Panc1 (cell line): Measurements from ENCODE around the gene OSBP2. TPM values are rescaled to one million over a fixed set of nuclear protein-coding genes. Genes with fewer than 3 reads are reported as not detected.
"Not testable (repeated sequence)": the region's sequence is repeated elsewhere in the genome, so short reads cannot be mapped to it uniquely, and the experiment has no call there.

Experiments used
- ATAC-seq: fragments of 200-7000 bp; cut with Tn5 transposase; 2 replicates; pipeline ENCODE4 v1.9.1; 2020; ENCODE audit warnings: mild to moderate bottlenecking, moderate library complexity
- BruUV-seq: library from RNA; stranded (reverse); fragments of 400-500 nt; replicated peaks from 2 replicates; lab custom pipeline; 2021; lab: Mats Ljungman, UMichigan
- CTCF ChIA-PET: fragments of 300-600 bp; sonication (Branson Sonifier 250); formaldehyde crosslinking; loops from one replicate; lab custom pipeline; 2022; ENCODE audit warnings: antibody characterized with exemption; lab: Charles Lee
- POLR2A ChIA-PET: fragments of 300-600 bp; sonication (Branson Sonifier 250); formaldehyde crosslinking; loops from one replicate; lab custom pipeline; 2022; ENCODE audit warnings: antibody characterized with exemption; lab: Charles Lee
- DNase-seq: peaks from one replicate; pipeline ENCODE4 v3.0.0-alpha.2; 2010; ENCODE audit warnings: low read depth, low spot score
- H3K27ac ChIP-seq: 2 replicates; pipeline ENCODE4 v1.5.1; 2011; ENCODE audit warnings: mild to moderate bottlenecking, low read length, inconsistent platforms
- H3K27me3 ChIP-seq: fragments of 200-500 bp; sonication (Bioruptor generic); 2 replicates; pipeline ENCODE4 v1.6.0; 2014; ENCODE audit warnings: low read length, inconsistent platforms; ENCODE audit not compliant: control insufficient read depth, insufficient read depth
- H3K36me3 ChIP-seq: fragments of 200-500 bp; sonication (Bioruptor generic); 2 replicates; pipeline ENCODE4 v1.5.1; 2014; ENCODE audit warnings: inconsistent platforms, mild to moderate bottlenecking, low read length, moderate library complexity; ENCODE audit not compliant: control insufficient read depth, insufficient read depth
- H3K4me1 ChIP-seq: 2 replicates; pipeline ENCODE4 v1.5.1; 2011; ENCODE audit warnings: inconsistent platforms, mild to moderate bottlenecking, low read length, moderate library complexity; ENCODE audit not compliant: control insufficient read depth, insufficient read depth
- H3K4me3 ChIP-seq, 2 experiments: 2 replicates each; pipeline ENCODE4 v1.5.1; 2011 to 2012; ENCODE audit warnings: low read depth in 2 of 2, low read length in 2 of 2, mild to moderate bottlenecking in 2 of 2, inconsistent platforms in 1 of 2, moderate library complexity in 1 of 2
- H3K9me3 ChIP-seq: fragments of 200-500 bp; sonication (Bioruptor generic); 2 replicates; pipeline ENCODE4 v1.5.1; 2014; ENCODE audit warnings: low read depth, mild to moderate bottlenecking, inconsistent platforms, low read length, moderate library complexity; ENCODE audit not compliant: control insufficient read depth, insufficient read depth
- POLR2AphosphoS5 ChIP-seq: IDR thresholded peaks from 2 replicates; pipeline ENCODE4 v1.6.1; 2012; ENCODE audit warnings: mild to moderate bottlenecking, low read depth, low read length, moderate library complexity
- REST ChIP-seq, 2 experiments: IDR thresholded peaks; 2 replicates each; pipeline ENCODE4 v1.6.1; 2011 to 2012; ENCODE audit warnings: low read depth in 2 of 2, control low read depth in 1 of 2, low read length in 1 of 2, mild to moderate bottlenecking in 1 of 2, moderate library complexity in 1 of 2; ENCODE audit not compliant: insufficient read depth in 1 of 2
- SIN3A ChIP-seq: IDR thresholded peaks from 2 replicates; pipeline ENCODE4 v1.6.1; 2012; ENCODE audit warnings: low read depth, mild to moderate bottlenecking, low read length, moderate library complexity, borderline replicate concordance; ENCODE audit not compliant: insufficient read depth
- TCF7L2 ChIP-seq: IDR thresholded peaks from 2 replicates; pipeline ENCODE4 v1.6.1; 2011; ENCODE audit warnings: mild to moderate bottlenecking, low read depth, low read length, inconsistent platforms
- in situ Hi-C: cut with HindIII; loops from 2 replicates; pipeline ENCODE4 v1.10.0; 2016; ENCODE audit warnings: low sequenced_read_pairs, low pct_unique_long_range_greater_than_20kb
- intact Hi-C: fragments of 100-400 bp; cut with micrococcal nuclease; formaldehyde crosslinking; loops from one replicate; pipeline ENCODE4 v1.10.0; 2022; ENCODE audit not compliant: unreplicated experiment
- total RNA-seq: library from RNA; stranded (reverse); gene quantifications from one replicate; pipeline ENCODE4 v1.2.1, GENCODE V29; 2021; ENCODE audit not compliant: unreplicated experiment
- TF ChIP-seq, protein P1 (sequence below): fragments of 450-650 bp; IDR thresholded peaks from 2 replicates; pipeline ENCODE4 v1.5.1; 2017; ENCODE audit warnings: mild to moderate bottlenecking

OSBP2 gene
- total RNA-seq, 1 experiment from 2014 or later: 4.7 TPM

DNA sequence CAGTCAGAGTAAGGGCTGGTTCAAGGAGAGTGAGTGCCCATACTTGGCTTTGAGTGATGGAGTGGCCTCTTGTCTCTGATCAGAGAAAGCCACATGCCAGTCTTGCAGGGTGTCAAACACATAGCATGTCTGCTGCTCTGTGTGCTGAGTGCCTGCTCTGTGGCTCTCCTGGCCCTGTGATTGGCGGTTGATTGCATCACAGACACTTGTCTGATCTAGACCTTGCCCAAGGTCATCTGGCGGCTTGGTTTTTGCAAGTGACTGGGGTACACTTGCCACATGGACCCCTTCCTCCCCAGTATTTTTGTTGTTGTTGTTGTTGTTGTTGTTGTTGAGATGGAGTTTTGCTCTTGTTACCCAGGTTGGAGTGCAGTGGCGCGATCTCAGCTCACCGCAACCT lies 10.3 kb downstream of the OSBP2 start:
- TF ChIP-seq POLR2AphosphoS5: no peak
- Histone ChIP-seq H3K4me3 (no peak overlapping the region), H3K27me3 (no peaks in the 10 kb centered on the region), H3K36me3 (no peaks in the 10 kb centered on the region), H3K27ac (no peak overlapping the region), H3K9me3 (no peaks in the 10 kb centered on the region), H3K4me1 (peaks cover 8% of the 10 kb centered on the region; the same call in 1 of the 2 replicates)
- ATAC-seq (no peak), DNase-seq (no peak)
- CTCF ChIA-PET: no interaction called here
- BruUV-seq: no TSS peak
- POLR2A ChIA-PET: no interaction called here
- intact Hi-C loops (no loop called here), in situ Hi-C loops (no loop called here)

- no peak overlapping the region for H3K27ac ChIP-seq
- ATAC-seq (peak; percentile 38; the same call in 1 of the 2 replicates), DNase-seq (no peak)
- H3K36me3 ChIP-seq: no peaks in the 10 kb centered on the region
- ChIA-PET CTCF (no interaction called here), POLR2A (no interaction called here)
- TF ChIP-seq TCF7L2 (no peak), POLR2AphosphoS5 (no peak), SIN3A (no peak), REST (IDR thresholded peaks at IDR 0.05; ENCODE audit: insufficient read depth in 1 of 2, low read depth in 2 of 2, low read length in 1 of 2) (no peak)
- TF ChIP-seq, protein P1, sequence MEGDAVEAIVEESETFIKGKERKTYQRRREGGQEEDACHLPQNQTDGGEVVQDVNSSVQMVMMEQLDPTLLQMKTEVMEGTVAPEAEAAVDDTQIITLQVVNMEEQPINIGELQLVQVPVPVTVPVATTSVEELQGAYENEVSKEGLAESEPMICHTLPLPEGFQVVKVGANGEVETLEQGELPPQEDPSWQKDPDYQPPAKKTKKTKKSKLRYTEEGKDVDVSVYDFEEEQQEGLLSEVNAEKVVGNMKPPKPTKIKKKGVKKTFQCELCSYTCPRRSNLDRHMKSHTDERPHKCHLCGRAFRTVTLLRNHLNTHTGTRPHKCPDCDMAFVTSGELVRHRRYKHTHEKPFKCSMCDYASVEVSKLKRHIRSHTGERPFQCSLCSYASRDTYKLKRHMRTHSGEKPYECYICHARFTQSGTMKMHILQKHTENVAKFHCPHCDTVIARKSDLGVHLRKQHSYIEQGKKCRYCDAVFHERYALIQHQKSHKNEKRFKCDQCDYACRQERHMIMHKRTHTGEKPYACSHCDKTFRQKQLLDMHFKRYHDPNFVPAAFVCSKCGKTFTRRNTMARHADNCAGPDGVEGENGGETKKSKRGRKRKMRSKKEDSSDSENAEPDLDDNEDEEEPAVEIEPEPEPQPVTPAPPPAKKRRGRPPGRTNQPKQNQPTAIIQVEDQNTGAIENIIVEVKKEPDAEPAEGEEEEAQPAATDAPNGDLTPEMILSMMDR: no peak
- intact Hi-C loops: no loop called here
- H3K27me3 ChIP-seq: no peaks in the 10 kb centered on the region
- BruUV-seq: no TSS peak
- in situ Hi-C loops: no loop called here
- no peaks in the 10 kb centered on the region for H3K9me3 ChIP-seq
- no peak overlapping the region for H3K4me3 ChIP-seq
- H3K4me1 ChIP-seq: peaks cover 8% of the 10 kb centered on the region; the same call in 1 of the 2 replicates
Measured at GRCh38 chr22:30705710-30706651, 11.3 kb downstream of the OSBP2 start.

- H3K4me3 ChIP-seq, H3K27me3 ChIP-seq, H3K36me3 ChIP-seq, in situ Hi-C loops, intact Hi-C loops, BruUV-seq, CTCF ChIA-PET, H3K9me3 ChIP-seq, H3K4me1 ChIP-seq, ATAC-seq, H3K27ac ChIP-seq, POLR2A ChIA-PET, DNase-seq: not testable (repeated sequence)
Measured at GRCh38 chr22:30709980-30710379, 15.3 kb downstream of the OSBP2 start.
